Stimulated activated CD4-positive, alpha-beta T cell treated with anti-CD3 and anti-CD28 coated beads, Interleukin-15, amount 100 ng/mL, for 48 hours (primary cell): ENCODE measurements around the gene HSDL1.

Experiments
- DNase-seq, 2 donors: peaks; one replicate each; pipeline ENCODE4 v3.0.0-alpha.2; 2020; ENCODE audit warnings: low read depth in 2 of 2

HSDL1 gene

GRCh38 chr16:84082110-84082509, 62.9 kb downstream of the HSDL1 start:
- no peak for DNase-seq

GRCh38 chr16:84081446-84081989, 63.5 kb downstream of the HSDL1 start:
- DNase-seq: no peak

GRCh38 chr16:84080813-84081212, 64.2 kb downstream of the HSDL1 start:
- no peak for DNase-seq

GRCh38 chr16:84080378-84080777, 64.6 kb downstream of the HSDL1 start:
- DNase-seq: no peak

GRCh38 chr16:84079664-84080063, 65.3 kb downstream of the HSDL1 start:
- no peak for DNase-seq

- DNase-seq: no peak
These were observed 69.6 kb downstream of the HSDL1 start for GRCh38 chr16:84075376-84075775.

- no peak for DNase-seq
These were observed 70.3 kb downstream of the HSDL1 start for GRCh38 chr16:84074721-84075120.
